K562 (cell line): ENCODE results near the gene MGAT4C. TPM values are rescaled to one million over a fixed set of nuclear protein-coding genes. Genes with fewer than 3 reads are reported as not detected.

ENCODE experiments used
- ATAC-seq: fragments of 200-7000 bp; cut with Tn5 transposase; 3 replicates; pipeline ENCODE4 v1.9.1; 2020; ENCODE audit warnings: moderate library complexity
- BruUV-seq: library from RNA; stranded (reverse); fragments of 400-500 nt; replicated peaks from 2 replicates; lab custom pipeline; 2021; lab: Mats Ljungman, UMichigan
- CTCF ChIA-PET: fragments of 300-600 bp; formaldehyde crosslinking; extraction: SDS; loops from one replicate; lab custom pipeline; 2021; ENCODE audit warnings: low intra/inter-chr PET ratio; lab: Yijun Ruan, JAX
- POLR2A ChIA-PET: fragments of 300-600, 350-650 bp; sonication (Branson Sonifier 250); formaldehyde crosslinking; extraction: SDS; loops from one replicate; lab custom pipeline; 2021; ENCODE audit warnings: antibody characterized with exemption, inconsistent platforms; lab: Yijun Ruan, JAX
- DNase-seq, 4 experiments: peaks; one replicate each; pipeline versions ENCODE4 v3.0.0 to v3.0.0-alpha.2; 2011 to 2018; ENCODE audit warnings: low spot score in 3 of 4, mixed read lengths in 3 of 4; ENCODE audit errors: extremely low read depth in 1 of 4
- FAIRE-seq: peaks from 2 replicates; lab custom pipeline; 2011; peaks lifted over from hg19 to GRCh38; lab: Jason Lieb, UNC
- H2AFZ ChIP-seq: 2 replicates; pipeline ENCODE4 v1.6.0; 2011; ENCODE audit warnings: low read depth, low read length, control low read depth, inconsistent platforms
- H3K27ac ChIP-seq: fragments of 200-600 bp; 3 replicates; pipeline ENCODE4 v1.8.0; 2011; ENCODE audit warnings: low read depth, mild to moderate bottlenecking, control low read depth, inconsistent platforms, low read length, moderate library complexity, mixed read lengths; ENCODE audit errors: extremely low read depth
- H3K27me3 ChIP-seq, 2 experiments: fragments of 300-600 bp in 1 of 2; 2 replicates in 1 of 2; 3 replicates in 1 of 2; pipeline versions ENCODE4 v1.6.0 to v1.8.0; 2011; ENCODE audit warnings: inconsistent platforms in 2 of 2, low read length in 2 of 2, mild to moderate bottlenecking in 1 of 2, mixed read lengths in 1 of 2, moderate library complexity in 1 of 2; ENCODE audit not compliant: control insufficient read depth in 2 of 2, insufficient read depth in 2 of 2
- H3K36me3 ChIP-seq: fragments of 300-600 bp; 3 replicates; pipeline ENCODE4 v1.8.0; 2011; ENCODE audit warnings: mild to moderate bottlenecking, low read length, inconsistent platforms; ENCODE audit not compliant: control insufficient read depth, insufficient read depth
- H3K4me1 ChIP-seq, 2 experiments: fragments of 200-600 bp in 1 of 2; replicated peaks in 1 of 2; 2 replicates in 1 of 2; 3 replicates in 1 of 2; pipeline versions ENCODE4 v1.5.1 to v1.8.0; 2011; ENCODE audit warnings: inconsistent platforms in 2 of 2, low read length in 2 of 2, mild to moderate bottlenecking in 1 of 2, mixed read lengths in 1 of 2, moderate library complexity in 1 of 2; ENCODE audit not compliant: control insufficient read depth in 2 of 2, insufficient read depth in 2 of 2
- H3K4me2 ChIP-seq: 2 replicates; pipeline ENCODE4 v1.6.1; 2011; ENCODE audit warnings: low read length, control low read depth, inconsistent platforms, mixed read lengths; ENCODE audit not compliant: insufficient read depth
- H3K4me3 ChIP-seq: fragments of 200-600 bp; sonication (generic), shearing (Covaris generic); 2 replicates; pipeline ENCODE4 v1.5.1; 2016; ENCODE audit warnings: control low read depth, inconsistent platforms
- H3K79me2 ChIP-seq: fragments of 200-600 bp; 3 replicates; pipeline ENCODE4 v1.8.0; 2011; ENCODE audit warnings: low read length, inconsistent platforms; ENCODE audit not compliant: control insufficient read depth, insufficient read depth
- H3K9ac ChIP-seq, 2 experiments: 2 replicates each; pipeline versions ENCODE4 v1.6.0 to v1.6.1; 2011; ENCODE audit warnings: low read depth in 2 of 2, low read length in 2 of 2, control low read depth in 1 of 2, inconsistent platforms in 1 of 2, mild to moderate bottlenecking in 1 of 2, mixed read lengths in 1 of 2; ENCODE audit not compliant: insufficient read depth in 1 of 2
- H3K9me1 ChIP-seq: one replicate; pipeline ENCODE4 v1.6.0; 2011; ENCODE audit warnings: inconsistent platforms, mild to moderate bottlenecking, low read length, moderate library complexity; ENCODE audit not compliant: control insufficient read depth, insufficient read depth
- H3K9me3 ChIP-seq: replicated peaks from 2 replicates; pipeline ENCODE4 v1.5.1; 2011; ENCODE audit warnings: low read depth, low read length, inconsistent platforms; ENCODE audit not compliant: control insufficient read depth, insufficient read depth
- H4K20me1 ChIP-seq: replicated peaks from 2 replicates; pipeline ENCODE4 v1.6.1; 2011; ENCODE audit warnings: low read length, inconsistent platforms, mixed read lengths; ENCODE audit not compliant: control insufficient read depth, insufficient read depth
- ATF7 ChIP-seq: fragments of 450-650 bp; IDR thresholded peaks from 2 replicates; pipeline ENCODE4 v1.7.1; 2014; ENCODE audit warnings: mild to moderate bottlenecking, moderate library complexity
- CREBBP ChIP-seq: IDR thresholded peaks from one replicate; pipeline ENCODE4 v1.6.1; 2012; ENCODE audit warnings: low read depth, mild to moderate bottlenecking, control low read depth, inconsistent platforms, low read length
- DACH1 ChIP-seq: fragments of 450-650 bp; IDR thresholded peaks from 2 replicates; pipeline ENCODE4 v1.6.1; 2018; ENCODE audit not compliant: partially characterized antibody
- PTRF ChIP-seq: fragments of 450-650 bp; IDR thresholded peaks from 2 replicates; pipeline ENCODE4 v1.6.1; 2016; ENCODE audit warnings: mild to moderate bottlenecking, missing genetic modification characterization, missing compliant biosample characterization
- RBM14 ChIP-seq: fragments of 200-400 bp; formaldehyde crosslinking; IDR thresholded peaks from 2 replicates; pipeline ENCODE4 v1.6.1; 2018; ENCODE audit warnings: low read depth, mild to moderate bottlenecking, low read length, moderate library complexity, borderline replicate concordance; ENCODE audit not compliant: insufficient read depth
- SRSF3 ChIP-seq: fragments of 200-400 bp; formaldehyde crosslinking; IDR thresholded peaks from 2 replicates; pipeline ENCODE4 v1.6.1; 2016; ENCODE audit warnings: mild to moderate bottlenecking, low read length, moderate library complexity; ENCODE audit not compliant: insufficient read depth
- WGBS: fragments of 100-300 bp; shearing (Covaris generic); methylation state at CpG from one replicate; pipeline ENCODE4 v1.1.6; 2016; ENCODE audit warnings: low coverage, mixed read lengths; ENCODE audit not compliant: insufficient coverage; ENCODE audit errors: missing lambda C conversion rate; 5-methylcytosine and 5-hydroxymethylcytosine counted together
- in situ Hi-C: fragments of 300-500 bp; cut with MboI; formaldehyde crosslinking; loops from 4 replicates; pipeline ENCODE4 v1.15.0; 2018; ENCODE audit warnings: inconsistent platforms, mixed read lengths
- intact Hi-C: fragments of 100-400 bp; cut with micrococcal nuclease; formaldehyde crosslinking; loops from 2 replicates; pipeline ENCODE4 v1.14.2; 2022
- polyA plus RNA-seq, 8 experiments: library from polyadenylated mRNA; depleted of rRNA in 4 of 8; stranded (reverse) in 5 of 8; unstranded in 3 of 8; fragments of >200 nt; fragmentation: Nextera tagmentation in 2 of 8; fragmentation: Illumina TruSeq in 1 of 8; extraction: Ambion mirVana in 2 of 8; extraction: Trizol in 1 of 8; gene quantifications; 2 replicates each; pipeline versions ENCODE4 v1.2.1 to v1.2.3, GENCODE V29; 2011 to 2014; ENCODE audit warnings: inconsistent platforms in 1 of 8, missing spikeins in 1 of 8
- total RNA-seq, 7 experiments: library from RNA; depleted of rRNA in 6 of 7; stranded (reverse); fragments of >200 nt in 6 of 7; fragmentation: Illumina TruSeq in 2 of 7; extraction: Trizol in 2 of 7; gene quantifications; 2 replicates each; pipeline versions ENCODE4 v1.2.1 to v1.2.3, GENCODE V29; 2011 to 2021; ENCODE audit warnings: low replicate concordance in 1 of 7

MGAT4C gene
- total and polyA plus RNA-seq, 9 of the 15 experiments (the other 6 are each of a cell fraction or from before 2014, with no cell fraction given) = not detected

DNA sequence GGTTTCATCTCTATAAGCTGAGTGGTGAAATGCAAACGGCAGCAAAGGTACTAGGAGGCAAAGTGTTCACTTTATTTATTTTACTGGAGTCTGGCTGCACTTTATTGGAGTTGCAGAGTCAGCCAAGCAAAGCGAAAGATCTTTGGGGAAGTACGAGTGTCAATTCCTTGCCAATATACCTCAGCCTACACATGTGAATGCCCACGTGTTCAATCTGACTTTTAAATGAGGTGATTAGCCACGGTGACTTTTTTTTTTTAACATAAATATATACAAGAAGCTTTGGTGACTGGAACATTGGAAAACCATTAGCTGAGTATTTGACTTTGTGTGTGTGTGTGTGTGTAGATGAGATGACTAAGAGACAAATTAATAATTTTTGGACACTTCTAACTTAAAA lies 203.3 kb downstream of the MGAT4C start:
- intact Hi-C loops = no loop called here
- Histone ChIP-seq H3K9me3 (no peaks in the 10 kb centered on the region), H3K27me3 (no peaks in the 10 kb centered on the region), H3K36me3 (no peaks in the 10 kb centered on the region), H3K4me1 (no peaks in the 10 kb centered on the region), H3K9ac (no peak overlapping the region), H3K27ac (no peak overlapping the region), H2AFZ (no peak overlapping the region), H3K79me2 (no peaks in the 10 kb centered on the region), H3K4me2 (no peak overlapping the region), H3K4me3 (no peak overlapping the region), H3K9me1 (no peaks in the 10 kb centered on the region), H4K20me1 (no peaks in the 10 kb centered on the region)
- DNase-seq = no peak
- ChIA-PET CTCF (no interaction called here), POLR2A (no interaction called here)
- 1% methylated on average over 5 of the region's 5 CpGs for WGBS
- in situ Hi-C loops = no loop called here
- TF ChIP-seq ATF7 (no peak), PTRF (tag) (no peak), DACH1 (no peak), SRSF3 (no peak)
- no peak for ATAC-seq
- no TSS peak for BruUV-seq
- no peak for FAIRE-seq

DNA sequence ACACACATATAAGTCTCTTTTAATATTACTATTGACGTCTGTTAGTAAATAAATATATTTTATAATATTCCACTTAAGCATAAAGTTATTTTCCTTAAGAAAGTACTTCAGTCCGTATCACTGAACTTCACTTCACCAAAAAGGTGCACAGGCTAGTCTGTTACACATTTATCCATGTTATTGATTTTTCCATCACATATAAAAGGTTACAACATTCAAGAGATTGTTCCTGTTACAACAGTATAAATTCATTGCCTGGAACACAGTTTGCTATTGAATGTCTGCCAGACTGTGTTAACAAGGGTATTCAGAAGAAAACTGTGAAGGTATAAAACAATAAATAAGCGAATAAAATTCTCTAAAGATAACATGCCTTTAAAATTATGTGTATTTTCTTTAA lies 206.2 kb downstream of the MGAT4C start:
- no peak overlapping the region for H2AFZ ChIP-seq
- no peaks in the 10 kb centered on the region for H3K36me3 ChIP-seq
- no peaks in the 10 kb centered on the region for H3K9me3 ChIP-seq
- H3K27ac ChIP-seq = no peak overlapping the region
- TF ChIP-seq CREBBP = no peak
- no peak for TF ChIP-seq RBM14
- intact Hi-C loops = no loop called here
- FAIRE-seq = no peak
- no peaks in the 10 kb centered on the region for H3K9me1 ChIP-seq
- no peak overlapping the region for H3K9ac ChIP-seq
- H3K27me3 ChIP-seq = no peaks in the 10 kb centered on the region
- CTCF ChIA-PET = no interaction called here
- ATAC-seq = no peak
- in situ Hi-C loops = no loop called here
- H3K4me3 ChIP-seq = no peak overlapping the region
- BruUV-seq = no TSS peak
- no peak for DNase-seq
- H3K4me1 ChIP-seq = no peaks in the 10 kb centered on the region
- H3K4me2 ChIP-seq = no peak overlapping the region
- 2% methylated on average over 3 of the region's 3 CpGs for WGBS
- POLR2A ChIA-PET = no interaction called here
- no peaks in the 10 kb centered on the region for H3K79me2 ChIP-seq
- H4K20me1 ChIP-seq = no peaks in the 10 kb centered on the region
